DOHH2 (cell line): ENCODE data around the gene ADK.

ENCODE experiments used
- H3F3A ChIP-seq: fragments of 200-600 bp; sonication (generic), shearing (Covaris generic); 2 replicates; pipeline ENCODE4 v1.6.0; 2016; ENCODE audit warnings: antibody characterized with exemption, mild to moderate bottlenecking; ENCODE audit not compliant: control insufficient read depth, insufficient read depth
- H3K27ac ChIP-seq: fragments of 200-600 bp; sonication (generic); 2 replicates; pipeline ENCODE4 v1.5.1; 2014; ENCODE audit warnings: low read depth, mild to moderate bottlenecking, low read length, moderate library complexity
- H3K27me3 ChIP-seq: fragments of 200-600 bp; sonication (generic); 2 replicates; pipeline ENCODE4 v1.6.1; 2014; ENCODE audit warnings: mild to moderate bottlenecking, low read length, mixed read lengths; ENCODE audit not compliant: control insufficient read depth
- H3K36me3 ChIP-seq: fragments of 200-600 bp; sonication (generic); 2 replicates; pipeline ENCODE4 v1.6.1; 2014; ENCODE audit warnings: mild to moderate bottlenecking, low read length, moderate library complexity, mixed read lengths; ENCODE audit not compliant: control insufficient read depth
- H3K4me1 ChIP-seq: fragments of 200-600 bp; sonication (generic); 2 replicates; pipeline ENCODE4 v1.6.1; 2014; ENCODE audit warnings: mild to moderate bottlenecking, low read length, mixed read lengths; ENCODE audit not compliant: control insufficient read depth
- H3K4me2 ChIP-seq: fragments of 200-600 bp; sonication (generic); 2 replicates; pipeline ENCODE4 v1.6.0; 2014; ENCODE audit warnings: mild to moderate bottlenecking, low read length, moderate library complexity
- H3K4me3 ChIP-seq: fragments of 200-600 bp; sonication (generic); 2 replicates; pipeline ENCODE4 v1.5.1; 2014; ENCODE audit warnings: mild to moderate bottlenecking, low read length, mixed read lengths
- H3K79me2 ChIP-seq: fragments of 200-600 bp; sonication (generic); 2 replicates; pipeline ENCODE4 v1.6.1; 2014; ENCODE audit warnings: mild to moderate bottlenecking, low read length, mixed read lengths; ENCODE audit not compliant: control insufficient read depth
- H3K9me2 ChIP-seq: fragments of 200-600 bp; sonication (generic); replicated peaks from 2 replicates; pipeline ENCODE4 v1.6.1; 2014; ENCODE audit warnings: mild to moderate bottlenecking, low read length, mixed read lengths; ENCODE audit not compliant: control insufficient read depth
- H3K9me3 ChIP-seq: fragments of 200-600 bp; sonication (generic); 2 replicates; pipeline ENCODE4 v1.6.1; 2014; ENCODE audit warnings: antibody characterized with exemption, low read length, mixed read lengths; ENCODE audit not compliant: control insufficient read depth, insufficient read depth
- H4K20me1 ChIP-seq: fragments of 200-600 bp; sonication (generic); 2 replicates; pipeline ENCODE4 v1.6.0; 2014; ENCODE audit warnings: low read depth, mild to moderate bottlenecking, antibody characterized with exemption, low read length, moderate library complexity; ENCODE audit not compliant: control insufficient read depth, insufficient read depth
- CTCF ChIP-seq: fragments of 200-600 bp; sonication (generic); IDR thresholded peaks from one replicate; pipeline ENCODE4 v1.5.1; 2014; ENCODE audit warnings: antibody characterized with exemption, mild to moderate bottlenecking, low read depth, low read length; ENCODE audit not compliant: poor library complexity, severe bottlenecking
- EZH2phosphoT487 ChIP-seq: fragments of 200-600 bp; sonication (generic); IDR thresholded peaks from 2 replicates; pipeline ENCODE4 v1.6.1; 2017; ENCODE audit warnings: borderline replicate concordance, mild to moderate bottlenecking, antibody characterized with exemption, low read length, moderate library complexity, mixed read lengths

Gene ADK

GRCh38 chr10:74275755-74276290, 124.8 kb downstream of the ADK start:
- Histone ChIP-seq H3K27ac (no peak overlapping the region), H3K4me2 (no peak overlapping the region), H3K36me3 (no peaks in the 10 kb centered on the region), H3K27me3 (no peaks in the 10 kb centered on the region), H3K9me3 (no peaks in the 10 kb centered on the region), H3K4me1 (no peaks in the 10 kb centered on the region), H4K20me1 (no peaks in the 10 kb centered on the region), H3K79me2 (no peaks in the 10 kb centered on the region), H3F3A (no peaks in the 10 kb centered on the region), H3K4me3 (no peak overlapping the region), H3K9me2 (no peaks in the 10 kb centered on the region)
- TF ChIP-seq CTCF (no peak), EZH2phosphoT487 (no peak)

- no peak overlapping the region for H3K4me3 ChIP-seq
- H3K4me1 ChIP-seq = no peaks in the 10 kb centered on the region
- no peak for TF ChIP-seq EZH2phosphoT487
- TF ChIP-seq CTCF = no peak
- no peaks in the 10 kb centered on the region for H3K27me3 ChIP-seq
- no peaks in the 10 kb centered on the region for H4K20me1 ChIP-seq
- H3F3A ChIP-seq = no peaks in the 10 kb centered on the region
- H3K27ac ChIP-seq = no peak overlapping the region
- H3K9me3 ChIP-seq = no peaks in the 10 kb centered on the region
- no peaks in the 10 kb centered on the region for H3K9me2 ChIP-seq
- H3K79me2 ChIP-seq = no peaks in the 10 kb centered on the region
- no peak overlapping the region for H3K4me2 ChIP-seq
- no peaks in the 10 kb centered on the region for H3K36me3 ChIP-seq
Measured at GRCh38 chr10:74276416-74276815, 125.4 kb downstream of the ADK start.

- Histone ChIP-seq H3K27ac (no peak overlapping the region), H3K4me3 (no peak overlapping the region), H3F3A (no peaks in the 10 kb centered on the region), H3K36me3 (no peaks in the 10 kb centered on the region), H3K27me3 (no peaks in the 10 kb centered on the region), H3K9me3 (no peaks in the 10 kb centered on the region), H3K4me2 (no peak overlapping the region), H3K4me1 (peaks cover 6% of the 10 kb centered on the region), H3K9me2 (no peaks in the 10 kb centered on the region), H3K79me2 (no peaks in the 10 kb centered on the region), H4K20me1 (no peaks in the 10 kb centered on the region)
- TF ChIP-seq EZH2phosphoT487 (no peak), CTCF (no peak)
Measured at GRCh38 chr10:74282151-74282847, 131.3 kb downstream of the ADK start.
